HEK293 (cell line): ENCODE results near the gene SPIRE2.

Experiments
- BCL11A ChIP-seq: fragments of 450-650 bp; formaldehyde crosslinking; IDR thresholded peaks from 2 replicates; pipeline ENCODE4 v1.5.1; 2016; ENCODE audit warnings: low read depth, missing biosample characterization, missing genetic modification characterization
- GLI2 ChIP-seq: fragments of 450-650 bp; formaldehyde crosslinking; IDR thresholded peaks from 2 replicates; pipeline ENCODE4; 2017; ENCODE audit warnings: missing biosample characterization, missing genetic modification characterization, low read depth, borderline replicate concordance
- KLF1 ChIP-seq: fragments of 450-650 bp; formaldehyde crosslinking; IDR thresholded peaks from 2 replicates; pipeline ENCODE4 v1.5.1; 2016; ENCODE audit warnings: missing biosample characterization, missing genetic modification characterization
- PATZ1 ChIP-seq: fragments of 450-650 bp; formaldehyde crosslinking; IDR thresholded peaks from 2 replicates; pipeline ENCODE4 v1.5.1; 2016; ENCODE audit warnings: missing biosample characterization, missing genetic modification characterization
- SP2 ChIP-seq: fragments of 450-650 bp; formaldehyde crosslinking; IDR thresholded peaks from 2 replicates; pipeline ENCODE4 v1.5.1; 2016; ENCODE audit warnings: missing biosample characterization, missing genetic modification characterization
- YY1 ChIP-seq: fragments of 450-650 bp; formaldehyde crosslinking; IDR thresholded peaks from 2 replicates; pipeline ENCODE4 v1.5.1; 2018; ENCODE audit warnings: missing biosample characterization, missing genetic modification characterization
- ZNF214 ChIP-seq: fragments of 450-650 bp; formaldehyde crosslinking; IDR thresholded peaks from 2 replicates; pipeline ENCODE4 v1.5.1; 2017; ENCODE audit warnings: missing biosample characterization, mild to moderate bottlenecking, missing genetic modification characterization, borderline replicate concordance
- ZNF274 ChIP-seq, 2 experiments: fragments of 200-500 bp in 1 of 2; fragments of 450-650 bp in 1 of 2; sonication (Bioruptor generic) in 1 of 2; formaldehyde crosslinking in 1 of 2; IDR thresholded peaks; 2 replicates each; pipeline versions ENCODE4 v1.5.1 to v1.6.1; 2014 to 2016; ENCODE audit warnings: borderline replicate concordance in 1 of 2, inconsistent platforms in 1 of 2, low read length in 1 of 2, missing biosample characterization in 1 of 2, missing genetic modification characterization in 1 of 2
- ZNF324 ChIP-seq: fragments of 450-650 bp; formaldehyde crosslinking; IDR thresholded peaks from 2 replicates; pipeline ENCODE4 v1.5.1; 2016; ENCODE audit warnings: missing biosample characterization, missing genetic modification characterization
- ZNF335 ChIP-seq: fragments of 450-650 bp; formaldehyde crosslinking; conservative IDR thresholded peaks from 2 replicates; pipeline ENCODE4 v1.5.1; 2016; ENCODE audit warnings: missing biosample characterization, missing genetic modification characterization
- ZNF48 ChIP-seq: fragments of 450-650 bp; formaldehyde crosslinking; IDR thresholded peaks from 2 replicates; pipeline ENCODE4 v1.5.1; 2016; ENCODE audit warnings: missing biosample characterization, missing genetic modification characterization
- ZNF654 ChIP-seq: fragments of 450-650 bp; formaldehyde crosslinking; IDR thresholded peaks from 2 replicates; pipeline ENCODE4 v1.5.1; 2016; ENCODE audit warnings: low read depth, missing biosample characterization, missing genetic modification characterization
- TF ChIP-seq, protein P1 (sequence below): fragments of 450-650 bp; formaldehyde crosslinking; IDR thresholded peaks from 2 replicates; pipeline ENCODE4 v1.5.1; 2016; ENCODE audit warnings: missing biosample characterization, missing genetic modification characterization
- TF ChIP-seq, protein P2 (sequence below): fragments of 450-650 bp; formaldehyde crosslinking; IDR thresholded peaks from 2 replicates; pipeline ENCODE4 v1.5.1; 2016; ENCODE audit warnings: missing biosample characterization, missing genetic modification characterization, low read depth

DNA sequence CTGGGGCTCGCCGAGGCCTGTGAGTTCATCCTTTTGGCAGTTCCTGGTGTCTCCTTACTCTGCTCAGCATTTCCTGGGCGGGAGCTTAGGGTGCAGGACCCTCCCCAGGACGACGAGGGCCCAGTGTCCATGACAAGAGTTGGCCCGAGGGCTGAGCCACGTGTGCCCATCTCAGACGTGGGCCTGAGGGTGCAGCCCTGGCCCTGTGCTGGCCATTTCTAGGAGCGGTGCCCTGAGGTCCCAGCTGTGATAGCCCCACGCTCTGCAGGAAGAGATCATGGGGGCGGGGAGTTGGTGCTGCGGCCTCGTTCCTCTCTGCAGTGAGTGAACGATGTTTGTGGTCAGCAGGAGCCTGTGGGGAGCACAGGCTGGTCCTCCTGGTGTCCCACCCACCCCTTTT lies 84.4 kb downstream of the SPIRE2 start:
- TF ChIP-seq SP2 (tag by site-specific recombination) = no peak
- TF ChIP-seq PATZ1 = no peak
- TF ChIP-seq, protein P1, sequence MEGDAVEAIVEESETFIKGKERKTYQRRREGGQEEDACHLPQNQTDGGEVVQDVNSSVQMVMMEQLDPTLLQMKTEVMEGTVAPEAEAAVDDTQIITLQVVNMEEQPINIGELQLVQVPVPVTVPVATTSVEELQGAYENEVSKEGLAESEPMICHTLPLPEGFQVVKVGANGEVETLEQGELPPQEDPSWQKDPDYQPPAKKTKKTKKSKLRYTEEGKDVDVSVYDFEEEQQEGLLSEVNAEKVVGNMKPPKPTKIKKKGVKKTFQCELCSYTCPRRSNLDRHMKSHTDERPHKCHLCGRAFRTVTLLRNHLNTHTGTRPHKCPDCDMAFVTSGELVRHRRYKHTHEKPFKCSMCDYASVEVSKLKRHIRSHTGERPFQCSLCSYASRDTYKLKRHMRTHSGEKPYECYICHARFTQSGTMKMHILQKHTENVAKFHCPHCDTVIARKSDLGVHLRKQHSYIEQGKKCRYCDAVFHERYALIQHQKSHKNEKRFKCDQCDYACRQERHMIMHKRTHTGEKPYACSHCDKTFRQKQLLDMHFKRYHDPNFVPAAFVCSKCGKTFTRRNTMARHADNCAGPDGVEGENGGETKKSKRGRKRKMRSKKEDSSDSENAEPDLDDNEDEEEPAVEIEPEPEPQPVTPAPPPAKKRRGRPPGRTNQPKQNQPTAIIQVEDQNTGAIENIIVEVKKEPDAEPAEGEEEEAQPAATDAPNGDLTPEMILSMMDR (tag by site-specific recombination) = no peak
- TF ChIP-seq KLF1 (tag by site-specific recombination) = no peak
- TF ChIP-seq GLI2 = no peak
- no peak for TF ChIP-seq ZNF324
- no peak for TF ChIP-seq BCL11A (tag by site-specific recombination)
- no peak for TF ChIP-seq ZNF335 (tag by site-specific recombination)
- no peak for TF ChIP-seq ZNF654 (tag by site-specific recombination)
- TF ChIP-seq, protein P2, sequence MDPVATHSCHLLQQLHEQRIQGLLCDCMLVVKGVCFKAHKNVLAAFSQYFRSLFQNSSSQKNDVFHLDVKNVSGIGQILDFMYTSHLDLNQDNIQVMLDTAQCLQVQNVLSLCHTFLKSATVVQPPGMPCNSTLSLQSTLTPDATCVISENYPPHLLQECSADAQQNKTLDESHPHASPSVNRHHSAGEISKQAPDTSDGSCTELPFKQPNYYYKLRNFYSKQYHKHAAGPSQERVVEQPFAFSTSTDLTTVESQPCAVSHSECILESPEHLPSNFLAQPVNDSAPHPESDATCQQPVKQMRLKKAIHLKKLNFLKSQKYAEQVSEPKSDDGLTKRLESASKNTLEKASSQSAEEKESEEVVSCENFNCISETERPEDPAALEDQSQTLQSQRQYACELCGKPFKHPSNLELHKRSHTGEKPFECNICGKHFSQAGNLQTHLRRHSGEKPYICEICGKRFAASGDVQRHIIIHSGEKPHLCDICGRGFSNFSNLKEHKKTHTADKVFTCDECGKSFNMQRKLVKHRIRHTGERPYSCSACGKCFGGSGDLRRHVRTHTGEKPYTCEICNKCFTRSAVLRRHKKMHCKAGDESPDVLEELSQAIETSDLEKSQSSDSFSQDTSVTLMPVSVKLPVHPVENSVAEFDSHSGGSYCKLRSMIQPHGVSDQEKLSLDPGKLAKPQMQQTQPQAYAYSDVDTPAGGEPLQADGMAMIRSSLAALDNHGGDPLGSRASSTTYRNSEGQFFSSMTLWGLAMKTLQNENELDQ (tag by site-specific recombination) = no peak
- TF ChIP-seq YY1 (tag by site-specific recombination) = no peak
- TF ChIP-seq ZNF274 (IDR thresholded peaks at IDR 0.05; ENCODE audit: low read length) = no peak
- TF ChIP-seq ZNF274 (tag by site-specific recombination; IDR thresholded peaks at IDR 0.05; ENCODE audit: borderline replicate concordance) = no peak
- no peak for TF ChIP-seq ZNF214 (tag by site-specific recombination)
- TF ChIP-seq ZNF48 (tag by site-specific recombination) = no peak
